ENCODE results near the gene BTBD1.
A peak's percentile ranks its signal among the peaks of the same experiment; 100 is the strongest.
"Not testable (repeated sequence)": the region's sequence is repeated elsewhere in the genome, so short reads cannot be mapped to it uniquely, and the experiment has no call there.

BTBD1 gene

GRCh38 chr15:83057696-83058376 is 9.2 kb downstream of the BTBD1 start:
- DNase-seq = peak in 1 of 56 donors; percentile 5

- DNase-seq = no peak
These were observed 10.1 kb downstream of the BTBD1 start for GRCh38 chr15:83057002-83057401.

DNA sequence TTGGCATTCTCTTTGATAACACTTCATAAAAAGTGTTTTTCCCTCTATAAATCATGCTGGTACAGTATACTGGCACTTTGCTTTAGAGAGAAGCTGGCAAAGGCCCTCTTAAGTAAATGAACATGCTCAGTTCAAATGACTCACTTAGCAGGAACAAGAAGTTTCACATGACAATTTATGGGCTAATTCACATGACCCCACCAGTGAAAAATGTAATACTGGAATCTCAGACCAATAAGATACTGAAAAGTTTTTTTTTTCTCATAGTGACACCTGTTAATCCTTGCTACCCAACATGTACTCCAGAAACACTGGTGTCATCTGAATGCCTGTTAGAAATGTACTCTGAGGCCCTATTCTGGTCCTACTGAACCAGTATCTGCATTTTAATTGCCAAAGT is 13.9 kb downstream of the BTBD1 start:
- DNase-seq = no peak

DNA sequence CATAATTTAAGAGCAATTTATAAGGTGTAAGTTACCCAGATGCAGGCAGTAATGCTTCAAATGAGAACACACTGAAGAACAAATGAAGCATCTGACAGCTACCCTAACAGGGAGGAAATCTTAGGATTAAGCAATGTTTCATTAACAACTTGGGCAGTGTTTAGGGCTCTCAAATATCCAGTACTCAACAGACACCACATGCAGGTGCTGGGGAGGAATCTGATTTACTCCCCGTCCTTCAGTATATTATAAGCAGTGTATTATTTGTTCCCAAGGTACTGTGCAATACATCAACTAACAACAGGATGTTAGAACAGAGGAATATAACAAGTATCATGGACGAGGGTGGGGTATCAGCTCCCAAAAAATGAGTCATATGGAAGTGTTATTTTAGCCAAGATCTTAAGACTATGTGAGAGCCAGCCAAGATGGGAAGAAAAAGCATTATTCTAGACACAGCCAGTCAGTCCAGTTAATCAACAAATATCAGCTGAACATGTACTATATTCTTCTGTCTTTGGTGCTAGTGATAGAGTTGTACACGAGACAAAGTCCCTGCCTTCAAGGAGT is 20.4 kb downstream of the BTBD1 start:
- no peak for DNase-seq

- no peak for DNase-seq
These were observed 22.9 kb downstream of the BTBD1 start for GRCh38 chr15:83044156-83044555.

- DNase-seq = no peak
These were observed 27.8 kb downstream of the BTBD1 start for GRCh38 chr15:83039206-83039605.

DNA sequence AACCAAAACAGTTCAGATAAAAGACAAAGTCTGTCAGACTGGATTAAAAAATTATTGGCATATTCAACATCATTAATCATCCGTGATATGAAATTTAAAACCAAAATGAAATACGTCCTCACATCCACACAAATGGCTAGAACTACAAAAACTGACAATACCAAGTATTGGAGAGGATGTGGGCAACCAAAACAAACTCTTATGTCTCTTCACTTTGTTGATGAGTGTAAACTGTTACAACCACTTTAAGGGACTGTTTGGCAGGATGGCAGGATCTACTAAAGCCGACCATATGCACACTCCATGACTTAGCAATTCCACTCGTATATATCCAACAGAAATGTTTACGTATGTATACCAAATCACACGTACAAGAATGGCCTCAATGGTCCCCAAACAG is 30.8 kb downstream of the BTBD1 start:
- DNase-seq = no peak

DNA sequence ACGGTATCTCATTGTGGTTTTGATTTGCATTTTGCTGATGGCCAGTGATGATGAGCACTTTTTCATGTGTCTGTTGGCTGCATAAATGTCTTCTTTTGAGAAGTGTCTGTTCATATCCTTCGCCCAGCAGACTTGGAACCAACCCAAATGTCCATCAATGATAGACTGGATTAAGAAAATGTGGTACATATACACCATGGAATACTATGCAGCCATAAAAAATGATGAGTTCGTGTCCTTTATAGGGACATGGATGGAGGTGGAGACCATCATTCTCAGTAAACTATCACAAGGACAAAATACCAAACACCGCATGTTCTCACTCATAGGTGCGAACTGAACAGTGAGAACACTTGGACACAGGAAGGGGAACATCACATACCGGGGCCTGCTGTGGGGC is 35.8 kb downstream of the BTBD1 start:
- DNase-seq = not testable (repeated sequence)

- DNase-seq = no peak
These were observed 37.0 kb downstream of the BTBD1 start for GRCh38 chr15:83030021-83030420.

DNA sequence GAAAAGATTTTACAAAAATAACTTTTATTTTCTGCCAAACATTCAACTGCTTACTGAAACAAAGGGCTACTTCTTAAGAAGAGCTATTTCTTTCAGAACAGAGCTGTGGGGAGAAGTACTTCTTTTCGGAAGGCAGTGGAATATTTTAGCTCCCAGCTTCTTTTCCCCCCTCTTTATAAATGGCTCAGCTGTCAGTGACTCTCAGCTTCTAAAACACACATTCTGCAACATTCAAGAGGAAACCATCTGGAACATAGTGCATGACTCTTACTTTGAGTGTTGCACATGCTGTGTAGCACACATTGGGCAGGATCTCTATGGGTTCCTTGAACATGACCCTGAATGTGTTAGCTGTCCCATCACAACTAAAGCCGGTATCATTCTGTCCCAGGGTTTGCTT is 48.6 kb downstream of the BTBD1 start:
- DNase-seq = no peak

- DNase-seq = no peak
These were observed 50.1 kb downstream of the BTBD1 start for GRCh38 chr15:83016906-83017305.

GRCh38 chr15:83015361-83015760 is 51.7 kb downstream of the BTBD1 start:
- no peak for DNase-seq

GRCh38 chr15:83014205-83014653 is 52.8 kb downstream of the BTBD1 start:
- DNase-seq = no peak

GRCh38 chr15:83012636-83013035 is 54.4 kb downstream of the BTBD1 start:
- DNase-seq = no peak

GRCh38 chr15:83012076-83012426 is 55.0 kb downstream of the BTBD1 start:
- DNase-seq = no peak

GRCh38 chr15:83011271-83012075 is 55.6 kb downstream of the BTBD1 start, which contains the start of gene C15orf40:
C15orf40 (minus strand) TSS chr15:83011639; CDS start chr15:83011607, 32 bp downstream.
- DNase-seq = peak; percentile 41 to 93 (median 79)

DNA sequence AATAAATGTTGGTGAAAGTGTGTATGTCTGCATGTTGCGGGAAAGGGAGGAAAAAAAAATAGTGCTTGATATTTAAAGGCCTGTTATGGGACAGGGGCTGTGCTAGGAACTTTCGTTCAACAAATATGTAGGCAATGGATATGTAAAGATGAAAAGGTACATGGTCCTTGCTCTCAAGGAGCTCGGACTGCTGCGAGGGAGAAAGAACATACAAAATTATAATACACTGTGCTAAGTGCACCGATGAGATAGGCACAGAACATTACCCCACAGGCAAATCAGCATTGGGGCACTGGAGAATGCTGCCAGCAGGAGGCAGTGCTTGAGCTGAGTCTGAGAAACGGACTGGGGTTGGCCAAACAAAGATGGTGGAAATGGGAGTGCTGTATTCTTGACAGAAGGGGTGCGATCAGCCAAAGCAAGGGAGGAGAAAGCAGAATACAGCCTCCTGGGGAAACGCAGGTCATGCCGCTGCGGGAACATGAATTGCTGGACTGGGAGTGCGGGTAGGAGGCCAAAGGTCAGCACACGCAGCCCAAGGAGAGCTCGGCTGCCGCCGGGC is 56.3 kb downstream of the BTBD1 start:
- peak in 50 of 56 donors; percentile 8 to 77 (median 50) for DNase-seq

GRCh38 chr15:83000672-83001031 is 66.4 kb downstream of the BTBD1 start:
- not testable (repeated sequence) for DNase-seq

DNA sequence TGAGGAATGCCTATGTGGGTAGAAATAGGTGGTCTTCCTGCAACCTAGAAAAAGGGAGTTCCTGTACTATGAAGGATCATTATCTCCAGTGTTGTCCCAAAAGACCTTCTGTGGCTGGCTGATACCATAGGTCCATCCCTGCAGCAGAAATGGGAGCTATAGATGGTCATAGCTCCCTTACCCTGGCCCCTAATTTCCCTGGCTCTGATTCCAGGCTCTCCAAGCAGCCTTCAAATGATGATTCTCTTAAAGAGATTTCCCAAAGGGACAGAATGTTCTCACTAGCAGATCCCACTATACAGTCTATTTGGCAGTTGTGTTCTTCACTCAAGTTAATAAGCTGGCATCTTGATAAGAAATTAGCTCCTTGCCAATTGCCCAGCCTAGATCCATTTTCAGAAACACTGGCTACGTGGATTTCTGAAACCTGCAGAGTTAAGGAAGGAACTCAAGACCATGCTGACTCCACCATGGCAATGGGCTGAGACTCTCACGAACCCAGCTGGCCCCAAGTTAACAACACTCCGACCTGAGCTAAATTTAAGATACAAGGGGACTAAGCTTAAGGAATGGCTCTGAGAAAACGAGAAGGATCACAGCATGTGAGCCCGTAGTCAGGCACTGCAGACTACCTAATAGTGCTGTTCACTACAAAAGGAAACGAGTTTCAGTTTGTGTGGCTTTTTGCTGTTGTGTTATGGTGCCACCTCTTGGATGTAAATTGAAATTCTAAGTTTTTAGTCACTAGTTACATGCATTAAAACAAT is 67.0 kb downstream of the BTBD1 start:
- DNase-seq = peak in 7 of 56 donors; percentile 1 to 23 (median 8)

- DNase-seq = no peak
These were observed 67.6 kb downstream of the BTBD1 start for GRCh38 chr15:82999426-82999825.

DNA sequence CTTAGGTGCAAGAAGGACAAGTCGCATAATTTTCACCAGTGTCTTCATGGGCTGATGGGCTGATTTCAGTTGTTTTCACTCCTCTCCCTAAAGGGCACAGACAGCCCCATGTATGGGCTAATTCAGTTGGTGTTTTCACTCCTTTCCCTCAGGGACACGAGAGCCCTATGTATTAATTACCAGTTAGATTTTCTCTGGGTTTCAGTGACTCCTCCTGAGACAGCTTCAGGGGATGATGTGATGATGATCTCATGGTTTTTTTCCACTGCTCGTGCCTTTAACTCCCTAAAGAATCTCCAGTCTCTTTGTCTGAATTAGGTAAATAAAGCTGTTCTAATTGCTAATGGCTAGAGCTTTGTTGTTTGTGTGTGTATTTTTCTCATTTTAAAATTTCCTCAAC is 71.1 kb downstream of the BTBD1 start:
- DNase-seq = no peak

All from amygdala (tissue), 56 donors.